Measurements from ENCODE around the gene TNFAIP6.

The TNFAIP6 gene

DNA sequence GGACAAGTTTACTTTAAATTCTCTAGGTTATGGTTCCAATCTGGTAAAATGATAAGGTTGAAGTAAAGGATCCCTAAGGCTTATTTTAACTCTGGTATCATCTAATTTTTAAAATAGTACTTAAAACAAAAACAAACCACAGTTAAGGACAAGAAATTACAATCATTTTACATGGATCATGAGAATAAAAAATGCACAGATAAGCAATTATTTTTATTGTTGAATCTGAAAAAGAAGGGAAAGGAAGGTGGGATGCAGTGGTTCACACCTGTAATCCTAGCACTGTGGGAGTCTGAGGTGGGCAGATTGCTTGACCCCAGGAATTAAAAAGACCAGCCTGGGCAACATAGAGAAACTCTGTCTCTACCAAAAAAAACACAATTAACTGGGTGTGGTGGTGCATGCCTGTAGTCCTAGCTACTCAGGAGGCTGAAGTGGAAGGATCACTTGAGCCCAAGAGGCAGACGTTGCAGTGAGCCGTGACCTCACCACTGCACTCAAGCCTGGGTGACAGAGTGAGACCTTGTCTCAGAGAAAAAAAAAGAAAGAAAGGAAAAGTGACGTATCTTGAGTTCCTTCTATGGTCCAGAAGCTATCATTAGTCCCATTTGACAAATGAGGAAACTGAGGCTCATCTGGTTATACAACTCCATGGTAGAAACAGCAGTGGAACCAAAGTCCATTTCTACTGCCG, 2.5 kb downstream of the TNFAIP6 start:
- DNase-seq (ENCODE audit: low read depth) = no peak

DNA sequence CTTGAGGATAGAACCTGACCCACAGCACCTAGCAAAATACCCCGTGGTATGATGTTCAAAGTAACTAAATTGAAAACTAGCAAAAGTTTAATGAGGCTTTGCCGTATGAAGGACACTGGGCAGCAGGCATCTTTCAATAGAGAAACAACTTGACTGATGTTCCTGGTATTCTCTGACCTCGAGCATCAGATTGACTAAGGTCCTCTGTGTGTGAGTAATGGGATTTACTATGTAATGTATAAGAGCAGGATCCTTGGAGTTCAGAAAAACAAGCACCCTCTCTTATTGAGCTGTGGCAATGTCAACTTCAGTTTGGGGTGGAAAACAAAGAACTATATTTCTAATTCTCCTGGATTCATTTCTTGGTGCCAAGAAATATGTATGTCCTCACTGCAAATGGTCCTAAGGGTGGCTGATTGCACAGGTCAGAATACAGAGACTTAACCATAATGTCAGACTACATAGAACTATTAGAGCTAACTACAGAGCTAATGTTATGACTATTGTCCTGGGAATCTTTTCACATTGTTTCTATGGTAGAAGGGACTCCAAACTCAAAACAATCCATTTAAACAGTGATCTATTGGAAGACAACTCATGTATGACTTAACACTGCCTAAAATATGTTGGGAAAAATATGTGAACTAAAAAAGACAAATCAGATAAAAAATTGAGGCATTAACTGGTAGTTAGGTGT, 4.4 kb downstream of the TNFAIP6 start:
- no peak for DNase-seq (ENCODE audit: low read depth)

- DNase-seq (ENCODE audit: low read depth) = peak; percentile 82
Observed at GRCh38 chr2:151363709-151364108, 6.3 kb downstream of the TNFAIP6 start.

GRCh38 chr2:151367571-151367970, 10.2 kb downstream of the TNFAIP6 start:
- no peak for DNase-seq (ENCODE audit: low read depth)

- DNase-seq (ENCODE audit: low read depth) = no peak
Observed at GRCh38 chr2:151374436-151374835, 17.0 kb downstream of the TNFAIP6 start.

- peak; percentile 39 for DNase-seq (ENCODE audit: low read depth)
Observed at GRCh38 chr2:151379169-151379568, 21.8 kb downstream of the TNFAIP6 start.

- DNase-seq (ENCODE audit: low read depth) = no peak
Observed at GRCh38 chr2:151380580-151381235, 23.3 kb downstream of the TNFAIP6 start.

- DNase-seq (ENCODE audit: low read depth) = peak; percentile 78
Observed at GRCh38 chr2:151381266-151381665, 23.9 kb downstream of the TNFAIP6 start.

GRCh38 chr2:151388011-151388410, 30.6 kb downstream of the TNFAIP6 start:
- peak; percentile 73 for DNase-seq (ENCODE audit: low read depth)

GRCh38 chr2:151391436-151391835, 34.0 kb downstream of the TNFAIP6 start:
- peak; percentile 77 for DNase-seq (ENCODE audit: low read depth)

GRCh38 chr2:151394509-151394908, 37.1 kb downstream of the TNFAIP6 start:
- no peak for DNase-seq (ENCODE audit: low read depth)

GRCh38 chr2:151395509-151396374, 38.4 kb downstream of the TNFAIP6 start:
- DNase-seq (ENCODE audit: low read depth) = no peak

DNA sequence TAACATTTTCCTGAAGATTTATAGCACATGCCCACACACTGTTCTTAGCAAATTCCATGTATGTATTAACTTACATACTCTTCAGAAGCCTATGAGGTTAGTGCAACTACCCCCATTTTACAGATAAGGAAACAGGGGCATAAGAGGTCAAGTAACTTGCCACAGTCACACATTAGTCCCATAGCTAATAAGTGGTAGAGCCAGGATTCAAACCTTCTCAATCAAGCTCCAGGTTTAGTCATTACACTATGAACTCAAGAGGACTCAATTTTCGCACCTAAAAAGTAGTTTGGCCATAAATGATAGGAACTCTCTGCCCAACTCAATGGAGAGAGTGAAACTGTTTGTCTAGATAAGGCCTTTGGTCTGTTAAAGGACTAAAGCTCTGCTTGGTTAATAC, 42.6 kb downstream of the TNFAIP6 start:
- DNase-seq (ENCODE audit: low read depth) = no peak

- no peak for DNase-seq (ENCODE audit: low read depth)
Observed at GRCh38 chr2:151401149-151401548, 43.8 kb downstream of the TNFAIP6 start.

- DNase-seq (ENCODE audit: low read depth) = no peak
Observed at GRCh38 chr2:151403914-151404313, 46.5 kb downstream of the TNFAIP6 start.

GRCh38 chr2:151405376-151405775, 48.0 kb downstream of the TNFAIP6 start:
- DNase-seq (ENCODE audit: low read depth) = no peak

DNA sequence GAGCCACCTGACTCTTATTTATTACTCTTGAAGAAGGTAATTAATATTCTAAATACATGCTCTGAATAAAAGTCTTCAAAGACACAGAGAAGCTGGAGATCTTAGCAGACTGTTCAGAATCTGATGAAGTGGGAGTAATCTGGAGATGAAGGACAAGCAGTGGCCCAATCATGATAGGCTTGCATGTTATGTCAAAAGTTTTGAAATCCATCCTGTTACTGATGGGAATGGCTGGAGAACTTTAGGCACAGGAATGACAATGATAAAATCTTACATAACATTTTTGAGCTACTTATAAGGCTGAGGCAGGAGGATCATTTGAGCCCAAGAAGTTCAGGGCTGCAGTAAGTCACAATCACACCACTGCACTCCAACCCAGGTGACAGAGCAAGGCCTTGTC, 49.9 kb downstream of the TNFAIP6 start:
- DNase-seq (ENCODE audit: low read depth) = no peak

- DNase-seq (ENCODE audit: low read depth) = no peak
Observed at GRCh38 chr2:151408788-151409600, 51.6 kb downstream of the TNFAIP6 start.

- peak; percentile 90 for DNase-seq (ENCODE audit: low read depth)
Observed at GRCh38 chr2:151409601-151410484, 52.5 kb downstream of the TNFAIP6 start, which contains the start of gene RIF1. RIF1 (plus strand) TSS chr2:151409902; CDS start chr2:151410424, 522 bp downstream.

DNA sequence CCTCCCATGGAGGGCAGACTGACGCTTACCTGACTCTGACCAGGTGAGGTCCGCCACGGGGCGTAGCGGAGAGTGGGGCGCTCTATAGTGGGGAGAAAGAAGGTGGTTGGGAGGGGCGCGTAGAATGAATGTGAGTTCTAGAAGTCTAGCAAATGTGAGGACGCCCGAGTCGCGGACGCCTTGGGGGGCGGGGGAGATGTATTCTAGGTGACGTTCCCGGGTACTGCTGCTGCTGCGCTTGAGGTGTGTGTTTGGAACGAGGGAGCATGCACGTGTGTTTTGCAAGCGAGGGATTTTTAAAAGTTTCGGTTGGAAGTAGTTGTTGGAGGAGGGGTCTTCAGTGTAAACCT, 53.1 kb downstream of the TNFAIP6 start:
- DNase-seq (ENCODE audit: low read depth) = no peak

All from fibroblast of gingiva (primary cell).